Measurements from ENCODE around the gene HEMGN. TPM values are rescaled to one million over a fixed set of nuclear protein-coding genes. Genes with fewer than 3 reads are reported as not detected.
A peak's percentile ranks its signal among the peaks of the same experiment; 100 is the strongest.
"Not testable (repeated sequence)": the region's sequence is repeated elsewhere in the genome, so short reads cannot be mapped to it uniquely, and the experiment has no call there.

HEMGN gene
- total and polyA plus RNA-seq, 7 experiments from 2014 or later: 1.3 to 14.2 (median 4.2) TPM

DNA sequence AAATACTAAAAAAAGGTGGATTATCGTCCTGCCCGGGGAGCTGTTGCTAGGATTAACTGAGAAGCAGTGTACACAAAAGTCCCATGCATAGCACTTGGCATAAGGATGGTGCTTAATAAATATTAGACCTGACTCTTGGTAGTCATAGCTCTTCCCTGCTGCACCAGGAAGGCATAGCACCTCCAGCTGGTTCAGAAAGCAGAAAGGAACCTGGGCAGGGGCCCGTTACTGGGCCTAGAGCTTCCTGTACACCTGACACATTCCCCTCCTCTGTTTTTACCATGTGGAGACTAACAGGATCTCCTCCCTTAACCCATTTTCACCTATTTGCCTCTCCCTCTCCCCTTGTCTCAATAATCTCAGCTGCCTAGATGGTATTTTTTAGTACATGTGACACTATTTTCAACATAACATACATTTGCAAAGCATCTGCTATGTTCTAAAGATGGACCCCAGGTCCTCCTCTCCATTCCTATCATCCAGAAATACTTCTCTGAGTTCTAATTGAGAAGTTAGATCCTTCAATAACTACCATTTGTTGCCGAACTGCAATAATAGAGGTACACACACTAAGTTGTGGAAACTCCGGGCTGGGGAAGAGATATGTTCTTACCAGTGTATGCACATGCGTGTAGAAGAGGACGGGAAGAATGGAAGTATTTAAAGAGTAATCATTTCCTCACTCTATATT lies 42.0 kb upstream of the HEMGN start:
- Mint-ChIP-seq H3K4me1 (peaks cover 27 to 44% (median 39%) of the 10 kb centered on the region in 7 donors), H3K27me3 (peaks cover 0 to 4% (median 0%) of the 10 kb centered on the region in 5 donors), H3K36me3 (peaks cover 0 to 4% (median 2%) of the 10 kb centered on the region in 5 donors), H3K9me3 (peaks cover 0 to 4% (median 0%) of the 10 kb centered on the region in 11 donors), H3K27ac (peak overlapping the region in 8 of 9 donors; percentile 1 to 76 (median 70)), H3K4me3 (peak overlapping the region in 5 of 10 donors; percentile 8 to 45 (median 24))
- DNase-seq (peak in 2 of 9 donors; percentile 5 to 10), ATAC-seq (no peak)
- Histone ChIP-seq H3K9me3 (ENCODE audit: control insufficient read depth in 2 of 3, low read length in 3 of 3) (no peaks in the 10 kb centered on the region), H3K36me3 (ENCODE audit: control insufficient read depth in 2 of 3, insufficient read depth in 3 of 3, low read length in 3 of 3) (peaks cover 0 to 4% (median 0%) of the 10 kb centered on the region in 3 experiments), H3K4me1 (ENCODE audit: control insufficient read depth in 2 of 2, insufficient read depth in 2 of 2, low read length in 2 of 2) (peaks cover 5 to 26% of the 10 kb centered on the region in 2 donors), H3K27ac (ENCODE audit: low read depth, low read length) (peak overlapping the region; percentile 38), H3K27me3 (ENCODE audit: control insufficient read depth in 2 of 2, insufficient read depth in 2 of 2, low read length in 2 of 2) (no peaks in the 10 kb centered on the region), H3K4me3 (ENCODE audit: low read length) (no peak overlapping the region)
- CTCF ChIA-PET: interaction anchor here (0.5 to 2.2 kb wide), 6 partner anchors 9 to 63 kb away, joined by 3 to 10 read pairs (median 4); no protein-coding TSS in a partner anchor
- POLR2A ChIA-PET: interaction anchor here (0.7 to 5.6 kb wide), 10 partner anchors 10 to 65 kb away, joined by 3 to 47 read pairs (median 4); partner anchors contain the start of gene TRMO
- intact Hi-C loops (cut with micrococcal nuclease): loop anchor here (1.0 to 10.0 kb wide), 7 partner anchors 10 to 1845 kb away; partner anchors contain the start of genes ANKS6 (in 1 of the 2), CORO2A (in 1 of the 2), NR4A3 (in 1 of the 2) and TRIM14 (in 1 of the 2)

DNA sequence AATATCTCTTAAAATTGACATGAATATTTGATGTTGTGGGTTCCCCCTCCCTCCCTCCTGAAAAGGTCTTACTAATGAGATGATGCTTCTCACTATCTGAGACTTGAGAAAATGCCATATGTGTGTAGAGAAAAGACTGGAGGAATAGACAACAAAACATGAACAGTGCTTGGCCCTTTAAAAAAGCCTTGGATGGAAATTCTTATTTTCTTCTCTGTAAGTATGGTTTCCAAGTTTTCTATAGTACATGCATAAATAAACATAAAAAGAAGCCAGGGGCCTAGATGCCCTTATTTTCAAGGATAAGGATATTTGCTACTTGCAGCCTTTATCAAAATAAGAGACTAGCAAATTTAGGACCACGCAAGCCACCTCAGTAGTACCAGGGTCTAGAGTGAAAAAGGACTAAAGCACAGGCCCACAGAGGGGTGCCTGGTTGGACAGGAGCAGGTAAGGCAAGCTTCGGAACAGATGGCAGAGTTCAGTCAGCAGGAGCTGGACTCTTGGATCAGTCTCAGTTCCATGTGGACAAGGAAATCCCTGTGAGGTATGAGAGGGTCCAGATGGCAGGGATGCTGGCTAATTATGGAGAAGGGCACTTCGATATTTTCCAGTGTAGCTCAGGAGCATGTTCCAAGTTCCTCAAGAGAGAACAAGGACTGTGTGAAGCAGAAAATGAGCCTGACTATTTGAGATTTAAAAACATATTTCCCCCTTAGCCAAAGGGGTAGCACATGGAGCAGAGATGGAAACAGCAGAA lies 40.6 kb upstream of the HEMGN start:
- ChIA-PET CTCF (interaction anchor here (0.5 to 2.2 kb wide), 2 partner anchors 24 to 57 kb away, joined by 3 to 10 read pairs; no protein-coding TSS in a partner anchor), POLR2A (interaction anchor here (1.2 to 5.6 kb wide), 5 partner anchors 8 to 57 kb away, joined by 3 to 47 read pairs (median 5); partner anchors contain the start of gene TRMO)
- peaks cover 27 to 44% (median 39%) of the 10 kb centered on the region in 7 donors for H3K4me1 Mint-ChIP-seq
- peak overlapping the region in 1 of 10 donors; percentile 12 for H3K4me3 Mint-ChIP-seq
- Histone ChIP-seq H3K27me3 (ENCODE audit: control insufficient read depth in 2 of 2, insufficient read depth in 2 of 2, low read length in 2 of 2) (no peaks in the 10 kb centered on the region), H3K4me3 (ENCODE audit: low read length) (no peak overlapping the region), H3K9me3 (ENCODE audit: control insufficient read depth in 2 of 3, low read length in 3 of 3) (no peaks in the 10 kb centered on the region), H3K27ac (ENCODE audit: low read depth, low read length) (no peak overlapping the region), H3K4me1 (ENCODE audit: control insufficient read depth in 2 of 2, insufficient read depth in 2 of 2, low read length in 2 of 2) (peaks cover 5 to 26% of the 10 kb centered on the region in 2 donors), H3K36me3 (ENCODE audit: control insufficient read depth in 2 of 3, insufficient read depth in 3 of 3, low read length in 3 of 3) (peaks cover 0 to 4% (median 0%) of the 10 kb centered on the region in 3 experiments)
- intact Hi-C loops (cut with micrococcal nuclease): loop anchor here in 1 of 2 donors (1.0 kb wide), 1 partner anchor 8 kb away; no protein-coding TSS in a partner anchor
- peaks cover 0 to 4% (median 2%) of the 10 kb centered on the region in 5 donors for H3K36me3 Mint-ChIP-seq
- ATAC-seq (no peak), DNase-seq (no peak)
- peaks cover 0 to 4% (median 0%) of the 10 kb centered on the region in 11 donors for H3K9me3 Mint-ChIP-seq
- peak overlapping the region in 7 of 9 donors; percentile 34 to 76 (median 54) for H3K27ac Mint-ChIP-seq
- H3K27me3 Mint-ChIP-seq: peaks cover 0 to 10% (median 0%) of the 10 kb centered on the region in 5 donors

DNA sequence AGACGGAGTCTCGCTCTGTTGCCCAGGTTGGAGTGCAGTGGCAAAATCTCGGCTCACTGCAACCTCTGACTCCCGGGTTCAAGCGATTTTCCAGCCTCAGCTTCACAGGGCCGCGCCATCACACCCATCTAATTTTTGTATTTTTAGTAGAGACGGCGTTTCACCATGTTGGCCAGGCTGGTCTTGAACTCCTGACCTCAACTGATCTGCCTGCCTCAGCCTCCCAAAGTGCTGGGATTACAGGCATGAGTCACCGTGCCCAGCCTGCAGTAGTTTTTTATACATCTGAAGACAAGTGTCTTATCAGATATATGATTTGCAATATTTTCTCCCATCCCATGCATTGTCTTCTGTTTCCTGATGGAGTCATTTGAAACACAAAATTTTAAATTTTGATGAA lies 38.7 kb upstream of the HEMGN start:
- Mint-ChIP-seq H3K27me3 (peaks cover 0 to 23% (median 0%) of the 10 kb centered on the region in 5 donors), H3K4me1 (peaks cover 18 to 39% (median 30%) of the 10 kb centered on the region in 7 donors)
- H3K27ac Mint-ChIP-seq; CTCF ChIA-PET; H3K27me3 ChIP-seq (ENCODE audit: control insufficient read depth in 2 of 2, insufficient read depth in 2 of 2, low read length in 2 of 2); H3K4me3 Mint-ChIP-seq; POLR2A ChIA-PET; ATAC-seq; H3K9me3 Mint-ChIP-seq; H3K9me3 ChIP-seq (ENCODE audit: control insufficient read depth in 2 of 3, low read length in 3 of 3); H3K4me3 ChIP-seq (ENCODE audit: low read length); H3K27ac ChIP-seq (ENCODE audit: low read depth, low read length); H3K36me3 Mint-ChIP-seq; DNase-seq; intact Hi-C loops (cut with micrococcal nuclease); H3K36me3 ChIP-seq (ENCODE audit: control insufficient read depth in 2 of 3, insufficient read depth in 3 of 3, low read length in 3 of 3): not testable (repeated sequence)
- peaks cover 0 to 15% of the 10 kb centered on the region in 2 donors for H3K4me1 ChIP-seq (ENCODE audit: control insufficient read depth in 2 of 2, insufficient read depth in 2 of 2, low read length in 2 of 2)

DNA sequence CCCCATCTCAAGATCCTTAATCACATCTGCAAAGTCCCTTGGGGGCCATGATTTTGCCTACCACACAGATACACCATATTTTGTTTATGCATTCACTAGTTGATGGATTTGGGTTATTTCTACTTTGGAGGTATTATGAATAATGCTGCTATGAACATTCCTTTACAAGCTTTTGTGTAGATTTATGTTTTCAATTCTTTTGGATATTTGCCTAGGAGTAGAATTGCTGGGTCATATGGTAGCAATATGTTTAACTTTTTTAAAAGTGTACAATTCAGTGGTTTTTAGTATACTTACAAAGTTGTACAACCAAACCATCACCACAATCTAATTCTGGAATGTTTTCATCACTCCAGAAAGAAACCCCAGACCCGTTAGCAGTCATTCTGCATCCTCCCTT lies 37.4 kb upstream of the HEMGN start:
- CTCF ChIA-PET: no interaction called here
- H3K4me3 ChIP-seq (ENCODE audit: low read length): no peak overlapping the region
- H3K36me3 Mint-ChIP-seq: peaks cover 0 to 4% (median 1%) of the 10 kb centered on the region in 5 donors
- peaks cover 0 to 4% (median 0%) of the 10 kb centered on the region in 11 donors for H3K9me3 Mint-ChIP-seq
- H3K4me1 Mint-ChIP-seq: peaks cover 10 to 30% (median 22%) of the 10 kb centered on the region in 7 donors
- ATAC-seq: no peak
- H3K27ac ChIP-seq (ENCODE audit: low read depth, low read length): no peak overlapping the region
- H3K27me3 Mint-ChIP-seq: peaks cover 0 to 23% (median 0%) of the 10 kb centered on the region in 5 donors
- no peaks in the 10 kb centered on the region for H3K36me3 ChIP-seq (ENCODE audit: control insufficient read depth in 2 of 3, insufficient read depth in 3 of 3, low read length in 3 of 3)
- no peak overlapping the region for H3K27ac Mint-ChIP-seq
- H3K4me1 ChIP-seq (ENCODE audit: control insufficient read depth in 2 of 2, insufficient read depth in 2 of 2, low read length in 2 of 2): peaks cover 0 to 7% of the 10 kb centered on the region in 2 donors
- H3K4me3 Mint-ChIP-seq: no peak overlapping the region
- POLR2A ChIA-PET: interaction anchor here (0.5 kb wide), 1 partner anchor 273 kb away, joined by 4 read pairs; no protein-coding TSS in a partner anchor
- intact Hi-C loops (cut with micrococcal nuclease): no loop called here
- H3K27me3 ChIP-seq (ENCODE audit: control insufficient read depth in 2 of 2, insufficient read depth in 2 of 2, low read length in 2 of 2): no peaks in the 10 kb centered on the region
- no peak for DNase-seq
- H3K9me3 ChIP-seq (ENCODE audit: control insufficient read depth in 2 of 3, low read length in 3 of 3): no peaks in the 10 kb centered on the region

DNA sequence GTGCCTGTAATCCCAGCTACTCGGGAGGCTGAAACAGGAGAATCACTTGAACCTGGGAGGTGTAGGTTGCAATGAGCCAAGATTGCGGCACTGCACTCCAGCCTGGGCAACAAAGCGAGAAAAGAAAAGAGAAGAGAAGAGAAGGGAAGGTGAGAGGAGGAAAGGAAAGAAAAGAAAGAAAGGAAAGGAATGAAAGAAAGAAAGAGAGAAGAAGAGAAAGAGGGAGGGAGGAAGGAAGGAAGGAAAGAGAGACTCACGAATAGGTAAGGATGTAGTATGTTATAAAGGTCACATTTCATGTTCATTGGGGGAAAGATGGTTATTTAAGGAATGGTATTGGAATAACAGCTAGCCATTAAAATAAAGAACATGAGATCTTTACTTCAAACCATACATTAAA lies 34.8 kb upstream of the HEMGN start:
- Histone ChIP-seq H3K27ac (ENCODE audit: low read depth, low read length) (no peak overlapping the region), H3K4me3 (ENCODE audit: low read length) (no peak overlapping the region), H3K4me1 (ENCODE audit: control insufficient read depth in 2 of 2, insufficient read depth in 2 of 2, low read length in 2 of 2) (peaks cover 0 to 3% of the 10 kb centered on the region in 2 donors), H3K27me3 (ENCODE audit: control insufficient read depth in 2 of 2, insufficient read depth in 2 of 2, low read length in 2 of 2) (no peaks in the 10 kb centered on the region), H3K9me3 (ENCODE audit: control insufficient read depth in 2 of 3, low read length in 3 of 3) (no peaks in the 10 kb centered on the region), H3K36me3 (ENCODE audit: control insufficient read depth in 2 of 3, insufficient read depth in 3 of 3, low read length in 3 of 3) (no peaks in the 10 kb centered on the region)
- DNase-seq (no peak), ATAC-seq (no peak)
- Mint-ChIP-seq H3K27me3 (peaks cover 0 to 23% (median 0%) of the 10 kb centered on the region in 5 donors), H3K27ac (peak overlapping the region in 1 of 9 donors; percentile 28), H3K4me3 (no peak overlapping the region), H3K9me3 (peaks cover 0 to 4% (median 0%) of the 10 kb centered on the region in 11 donors), H3K36me3 (peaks cover 0 to 4% (median 1%) of the 10 kb centered on the region in 5 donors), H3K4me1 (peaks cover 3 to 22% (median 14%) of the 10 kb centered on the region in 7 donors)
- ChIA-PET POLR2A (interaction anchor here (2.3 to 7.0 kb wide), 2 partner anchors 9 to 13 kb away, joined by 7 to 47 read pairs; partner anchors contain the start of gene ANP32B), CTCF (interaction anchor here (0.7 to 0.8 kb wide), 2 partner anchors 51 to 131 kb away, joined by 3 to 5 read pairs; no protein-coding TSS in a partner anchor)
- intact Hi-C loops (cut with micrococcal nuclease): no loop called here

DNA sequence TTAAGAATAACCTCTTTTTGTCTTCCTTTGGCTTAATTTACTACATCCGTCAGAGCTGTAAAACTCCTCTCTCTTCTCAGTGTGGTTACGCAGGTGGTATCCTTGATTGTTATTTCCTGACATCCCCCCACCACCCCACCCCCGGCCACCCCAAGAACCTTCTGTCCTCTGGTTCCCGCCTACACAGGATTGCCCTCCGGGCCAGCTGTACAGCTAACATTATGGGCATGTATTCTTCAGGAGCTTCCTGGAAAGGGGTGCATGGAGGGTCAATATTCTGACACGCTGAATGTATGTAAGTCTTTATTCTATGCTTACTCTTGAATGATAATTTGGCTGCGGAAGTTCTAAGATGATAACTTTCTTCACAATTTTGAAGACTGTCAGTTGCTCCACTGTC lies 32.2 kb upstream of the HEMGN start:
- H3K4me3 Mint-ChIP-seq: peak overlapping the region in 9 of 10 donors; percentile 13 to 71 (median 61)
- Histone ChIP-seq H3K4me1 (ENCODE audit: control insufficient read depth in 2 of 2, insufficient read depth in 2 of 2, low read length in 2 of 2) (peaks cover 0 to 3% of the 10 kb centered on the region in 2 donors), H3K27ac (ENCODE audit: low read depth, low read length) (peak overlapping the region; percentile 35), H3K27me3 (ENCODE audit: control insufficient read depth in 2 of 2, insufficient read depth in 2 of 2, low read length in 2 of 2) (no peaks in the 10 kb centered on the region), H3K4me3 (ENCODE audit: low read length) (no peak overlapping the region), H3K9me3 (ENCODE audit: control insufficient read depth in 2 of 3, low read length in 3 of 3) (no peaks in the 10 kb centered on the region), H3K36me3 (ENCODE audit: control insufficient read depth in 2 of 3, insufficient read depth in 3 of 3, low read length in 3 of 3) (no peaks in the 10 kb centered on the region)
- H3K36me3 Mint-ChIP-seq: peaks cover 0 to 1% (median under 1%) of the 10 kb centered on the region in 5 donors
- peaks cover 0 to 2% (median 0%) of the 10 kb centered on the region in 11 donors for H3K9me3 Mint-ChIP-seq
- ATAC-seq (no peak), DNase-seq (peak in 4 of 9 donors; percentile 16 to 50 (median 36))
- POLR2A ChIA-PET: interaction anchor here (1.6 to 7.0 kb wide), 3 partner anchors 11 to 50 kb away, joined by 4 to 47 read pairs (median 7); partner anchors contain the start of genes ANP32B and TRMO
- intact Hi-C loops (cut with micrococcal nuclease): loop anchor here in 1 of 2 donors (1.0 kb wide), 1 partner anchor 9 kb away; no protein-coding TSS in a partner anchor
- CTCF ChIA-PET: interaction anchor here (0.6 to 1.7 kb wide), 3 partner anchors 14 to 65 kb away, joined by 3 to 6 read pairs (median 3); no protein-coding TSS in a partner anchor
- H3K4me1 Mint-ChIP-seq: peaks cover 3 to 22% (median 14%) of the 10 kb centered on the region in 7 donors
- H3K27me3 Mint-ChIP-seq: peaks cover 0 to 29% (median 0%) of the 10 kb centered on the region in 5 donors
- H3K27ac Mint-ChIP-seq: peak overlapping the region in 8 of 9 donors; percentile 11 to 94 (median 80)
